Lung (tissue), 12 donors: ENCODE measurements around the gene PARP16. TPM values are rescaled to one million over a fixed set of nuclear protein-coding genes. Genes with fewer than 3 reads are reported as not detected.

Experiments used
- ATAC-seq: fragments of 200-7000 bp; cut with Tn5 transposase; one replicate; pipeline ENCODE4 v1.9.1; 2020; ENCODE audit warnings: moderate number of reproducible peaks; ENCODE audit not compliant: insufficient read depth, low FRiP score
- DNase-seq, 3 donors: peaks; one replicate each; pipeline ENCODE4 v3.0.0-alpha.2; 2013 to 2017
- H3K27ac ChIP-seq, 2 donors: one replicate each; pipeline ENCODE4 v1.5.1; 2013; ENCODE audit warnings: mild to moderate bottlenecking in 2 of 2, moderate library complexity in 2 of 2, control low read depth in 1 of 2, inconsistent platforms in 1 of 2, low read depth in 1 of 2, low read length in 1 of 2
- H3K27me3 ChIP-seq, 3 donors: one replicate each; pipeline ENCODE4 v1.5.1; 2013; ENCODE audit warnings: low read length in 2 of 3; ENCODE audit not compliant: control insufficient read depth in 3 of 3, insufficient read depth in 3 of 3
- H3K36me3 ChIP-seq, 4 donors: one replicate each; pipeline ENCODE4 v1.5.1; 2013; ENCODE audit warnings: low read length in 4 of 4, mild to moderate bottlenecking in 1 of 4, moderate library complexity in 1 of 4; ENCODE audit not compliant: control insufficient read depth in 4 of 4, insufficient read depth in 4 of 4
- H3K4me1 ChIP-seq, 5 donors: one replicate each; pipeline ENCODE4 v1.5.1; 2013; ENCODE audit warnings: low read length in 5 of 5, mild to moderate bottlenecking in 2 of 5, moderate library complexity in 1 of 5; ENCODE audit not compliant: control insufficient read depth in 5 of 5, insufficient read depth in 5 of 5
- H3K4me3 ChIP-seq: one replicate; pipeline ENCODE4 v1.5.1; 2013; ENCODE audit warnings: mild to moderate bottlenecking, control low read depth, moderate library complexity
- H3K9ac ChIP-seq, 2 donors: one replicate each; pipeline ENCODE4 v1.5.1; 2013; ENCODE audit warnings: low read length in 2 of 2, control low read depth in 1 of 2; ENCODE audit not compliant: insufficient read depth in 1 of 2
- H3K9me3 ChIP-seq, 4 donors: one replicate each; pipeline ENCODE4 v1.5.1; 2013; ENCODE audit warnings: low read length in 3 of 4, mild to moderate bottlenecking in 1 of 4, moderate library complexity in 1 of 4; ENCODE audit not compliant: control insufficient read depth in 4 of 4, insufficient read depth in 3 of 4
- WGBS, 2 donors: extraction: QIAGEN DNeasy Blood & Tissue Kit; methylation state at CpG; one replicate each; pipeline ENCODE4 v1.1.7; 2013; 5-methylcytosine and 5-hydroxymethylcytosine counted together
- polyA plus RNA-seq, 2 donors: library from polyadenylated mRNA; stranded (reverse); fragments of 200-250 nt; gene quantifications; one replicate each; pipeline ENCODE4 v1.2.1, GENCODE V29; 2013
- total RNA-seq, 2 donors: library from RNA; depleted of rRNA in 1 of 2; stranded (reverse); fragments of >200 nt in 1 of 2; gene quantifications; one replicate each; pipeline ENCODE4 v1.2.1, GENCODE V29; 2014 to 2021
- TF ChIP-seq, protein P1 (sequence below): IDR thresholded peaks from 2 replicates; pipeline ENCODE4 v1.5.1; 2012; ENCODE audit warnings: mild to moderate bottlenecking; ENCODE audit errors: control extremely low read depth, extremely low read depth
- donor health status: control.
- donor health status: control.
- donor health status: Bipolar disorder and iron deficiency.
- donor health status: healthy.
- donor health status: DM: yes; HTN: yes; CAD: no.

The PARP16 gene
- total and polyA plus RNA-seq, 4 donors = 4.6 to 7.7 (median 6.3) TPM

DNA sequence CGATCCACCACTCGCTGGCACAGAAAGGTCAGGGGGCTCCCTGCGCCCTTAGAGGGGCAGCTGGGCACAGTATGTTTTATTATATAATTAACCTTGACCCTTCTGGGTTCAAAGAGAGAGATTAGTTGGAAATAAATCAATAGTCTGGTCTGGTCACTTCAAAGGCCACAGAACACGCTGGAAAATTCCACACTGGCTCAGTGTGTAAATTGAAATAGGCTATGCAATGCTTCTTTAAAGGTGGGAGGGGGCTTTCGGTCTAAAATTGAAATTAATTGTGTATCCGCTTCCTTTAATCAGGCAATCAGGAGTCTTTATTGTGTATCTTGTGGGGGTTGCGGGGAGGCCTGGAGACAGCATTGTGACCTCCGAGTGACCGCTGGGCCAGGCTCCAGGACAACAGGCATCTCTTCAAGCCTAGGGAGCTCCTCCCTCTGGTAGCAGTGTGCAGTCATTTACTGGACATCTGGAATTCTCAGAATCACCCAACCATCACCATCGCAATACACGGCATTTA lies 25.8 kb upstream of the PARP16 start:
- Histone ChIP-seq H3K4me1 (peaks cover 0 to 19% (median 3%) of the 10 kb centered on the region in 5 donors), H3K36me3 (no peaks in the 10 kb centered on the region), H3K27ac (no peak overlapping the region), H3K9ac (no peak overlapping the region), H3K4me3 (no peak overlapping the region), H3K9me3 (no peaks in the 10 kb centered on the region), H3K27me3 (no peaks in the 10 kb centered on the region)
- TF ChIP-seq, protein P1, sequence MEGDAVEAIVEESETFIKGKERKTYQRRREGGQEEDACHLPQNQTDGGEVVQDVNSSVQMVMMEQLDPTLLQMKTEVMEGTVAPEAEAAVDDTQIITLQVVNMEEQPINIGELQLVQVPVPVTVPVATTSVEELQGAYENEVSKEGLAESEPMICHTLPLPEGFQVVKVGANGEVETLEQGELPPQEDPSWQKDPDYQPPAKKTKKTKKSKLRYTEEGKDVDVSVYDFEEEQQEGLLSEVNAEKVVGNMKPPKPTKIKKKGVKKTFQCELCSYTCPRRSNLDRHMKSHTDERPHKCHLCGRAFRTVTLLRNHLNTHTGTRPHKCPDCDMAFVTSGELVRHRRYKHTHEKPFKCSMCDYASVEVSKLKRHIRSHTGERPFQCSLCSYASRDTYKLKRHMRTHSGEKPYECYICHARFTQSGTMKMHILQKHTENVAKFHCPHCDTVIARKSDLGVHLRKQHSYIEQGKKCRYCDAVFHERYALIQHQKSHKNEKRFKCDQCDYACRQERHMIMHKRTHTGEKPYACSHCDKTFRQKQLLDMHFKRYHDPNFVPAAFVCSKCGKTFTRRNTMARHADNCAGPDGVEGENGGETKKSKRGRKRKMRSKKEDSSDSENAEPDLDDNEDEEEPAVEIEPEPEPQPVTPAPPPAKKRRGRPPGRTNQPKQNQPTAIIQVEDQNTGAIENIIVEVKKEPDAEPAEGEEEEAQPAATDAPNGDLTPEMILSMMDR = no peak
- WGBS, 2 donors = 64 to 83% methylated on average over 11 of the region's 11 CpGs
- ATAC-seq (no peak), DNase-seq (peak; percentile 69 to 82 (median 81))

DNA sequence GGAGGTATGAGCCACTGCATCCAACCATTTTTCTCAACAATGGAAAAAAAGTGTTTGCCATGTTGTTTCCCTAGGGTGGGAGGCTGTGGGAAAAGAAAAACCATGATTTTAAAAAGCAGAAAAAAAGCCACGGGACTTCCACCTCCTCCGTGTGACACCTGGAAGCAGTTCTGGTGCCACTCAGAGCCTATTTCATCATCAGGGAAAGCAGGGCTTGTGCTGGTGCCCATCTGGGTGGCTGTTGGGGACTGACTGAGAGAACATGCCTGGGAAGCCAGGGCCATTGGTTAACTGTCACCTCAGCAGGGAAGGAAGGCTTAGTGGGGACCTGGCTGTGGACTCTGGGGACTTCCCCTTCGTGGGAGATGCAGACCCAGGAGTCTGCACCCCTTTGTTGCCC lies 25.1 kb upstream of the PARP16 start:
- no peak overlapping the region for H3K9ac ChIP-seq
- DNase-seq (no peak), ATAC-seq (no peak)
- no peaks in the 10 kb centered on the region for H3K36me3 ChIP-seq
- no peak overlapping the region for H3K4me3 ChIP-seq
- peak overlapping the region in 1 of 2 donors; percentile 24 for H3K27ac ChIP-seq
- 30 to 39% methylated on average over 3 of the region's 3 CpGs for WGBS, 2 donors
- H3K27me3 ChIP-seq = no peaks in the 10 kb centered on the region
- TF ChIP-seq, protein P1 = no peak
- H3K9me3 ChIP-seq = no peaks in the 10 kb centered on the region
- peaks cover 0 to 19% (median 3%) of the 10 kb centered on the region in 5 donors for H3K4me1 ChIP-seq

DNA sequence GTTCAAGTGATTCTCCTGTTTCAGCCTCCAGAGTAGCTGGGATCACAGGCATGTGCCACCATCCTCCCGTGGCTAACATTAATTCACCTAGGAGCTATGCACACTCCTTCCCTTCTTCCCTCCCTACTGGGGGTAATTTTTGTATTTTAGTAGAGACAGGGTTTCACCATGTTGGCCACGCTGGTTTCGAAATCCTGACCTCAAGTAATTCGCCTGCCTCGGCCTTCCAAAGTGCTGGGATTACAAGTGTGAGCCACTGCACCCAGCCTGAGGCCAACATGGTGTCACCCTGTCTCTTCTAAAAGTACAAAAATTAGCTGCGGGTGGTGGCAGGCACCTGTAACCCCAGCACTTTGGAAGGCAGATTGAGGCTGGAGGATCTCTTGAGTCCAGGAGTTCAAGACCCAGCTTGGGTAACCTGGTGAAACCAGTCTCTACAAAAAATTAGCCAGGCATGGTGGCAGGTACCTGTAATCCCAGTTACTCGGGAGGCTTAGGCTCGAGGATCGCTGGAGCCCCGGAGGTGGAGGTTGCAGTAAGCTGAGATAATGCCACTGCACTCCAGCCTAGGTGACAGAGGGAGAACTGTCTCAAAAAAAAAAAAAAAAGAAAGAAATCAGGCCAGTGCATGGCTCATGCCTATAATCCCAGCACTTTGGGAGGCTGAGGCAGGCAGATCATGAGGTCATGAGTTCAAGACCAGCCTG lies 23.9 kb upstream of the PARP16 start:
- H3K9me3 ChIP-seq = no peaks in the 10 kb centered on the region
- 65 to 74% methylated on average over 10 of the region's 10 CpGs for WGBS, 2 donors
- DNase-seq = no peak
- ATAC-seq = no peak
- H3K4me1 ChIP-seq = peaks cover 0 to 19% (median 3%) of the 10 kb centered on the region in 5 donors
- H3K9ac ChIP-seq = no peak overlapping the region
- TF ChIP-seq, protein P1 = no peak
- no peak overlapping the region for H3K4me3 ChIP-seq
- no peaks in the 10 kb centered on the region for H3K36me3 ChIP-seq
- H3K27ac ChIP-seq = no peak overlapping the region
- H3K27me3 ChIP-seq = no peaks in the 10 kb centered on the region
